ENCODE results near the gene UTY.

GRCh38 chrY:13432293-13433025, 47.4 kb downstream of the UTY start:
- TF ChIP-seq SIN3A (IDR thresholded peaks at IDR 0.05; ENCODE audit: borderline replicate concordance, insufficient read depth, low read length), result no peak
- TF ChIP-seq REST (IDR thresholded peaks at IDR 0.05; ENCODE audit: insufficient read depth in 1 of 2, low read depth in 2 of 2, low read length in 2 of 2), result no peak

All from PFSK-1 (cell line).